Caco-2 (cell line): ENCODE measurements around the gene ABCA4. TPM values are rescaled to one million over a fixed set of nuclear protein-coding genes. Genes with fewer than 3 reads are reported as not detected.

Source experiments
- BruUV-seq: library from RNA; stranded (reverse); fragments of 400-500 nt; replicated peaks from 2 replicates; lab custom pipeline; 2021; lab: Mats Ljungman, UMichigan
- CTCF ChIA-PET: fragments of 300-600 bp; sonication (Branson Sonifier 250); formaldehyde crosslinking; loops from one replicate; lab custom pipeline; 2022; ENCODE audit warnings: antibody characterized with exemption; lab: Charles Lee
- POLR2A ChIA-PET: fragments of 300-600 bp; sonication (Branson Sonifier 250); formaldehyde crosslinking; loops from one replicate; lab custom pipeline; 2022; ENCODE audit warnings: antibody characterized with exemption; lab: Charles Lee
- DNase-seq, 2 experiments: peaks; one replicate each; pipeline versions ENCODE4 v3.0.0 to v3.0.0-alpha.2; 2020 to 2022
- H3K27me3 ChIP-seq: replicated peaks from 2 replicates; pipeline ENCODE4 v1.6.0; 2011; ENCODE audit warnings: low read length; ENCODE audit not compliant: control insufficient read depth, insufficient read depth
- H3K36me3 ChIP-seq: 2 replicates; pipeline ENCODE4 v1.5.1; 2011; ENCODE audit warnings: low read length; ENCODE audit not compliant: control insufficient read depth, insufficient read depth
- H3K4me1 ChIP-seq: fragments of 250-450 bp; sonication (Bioruptor Pico); 2 replicates; pipeline ENCODE4 v1.5.1; 2020; ENCODE audit warnings: mild to moderate bottlenecking
- H3K4me3 ChIP-seq: 2 replicates; pipeline ENCODE4 v1.5.1; 2011; ENCODE audit warnings: low read depth, mild to moderate bottlenecking, control low read depth, low read length
- H3K9me3 ChIP-seq: fragments of 250-450 bp; sonication (Bioruptor Pico); 2 replicates; pipeline ENCODE4 v1.5.1; 2020; ENCODE audit warnings: mild to moderate bottlenecking, moderate library complexity
- H3K27ac Mint-ChIP-seq: one replicate; pipeline ENCODE4 v1.8.0; 2022; ENCODE audit warnings: mixed read lengths; ENCODE audit not compliant: unreplicated experiment
- H3K27me3 Mint-ChIP-seq: one replicate; pipeline ENCODE4 v1.8.0; 2022; ENCODE audit warnings: mixed read lengths; ENCODE audit not compliant: insufficient read depth, unreplicated experiment
- H3K36me3 Mint-ChIP-seq: one replicate; pipeline ENCODE4 v1.8.0; 2022; ENCODE audit warnings: mild to moderate bottlenecking, mixed read lengths; ENCODE audit not compliant: insufficient read depth, unreplicated experiment
- H3K4me1 Mint-ChIP-seq: one replicate; pipeline ENCODE4 v1.8.0; 2022; ENCODE audit warnings: low read depth, mixed read lengths; ENCODE audit not compliant: unreplicated experiment
- H3K4me3 Mint-ChIP-seq: one replicate; pipeline ENCODE4 v1.8.0; 2022; ENCODE audit warnings: mild to moderate bottlenecking, moderate library complexity, mixed read lengths; ENCODE audit not compliant: unreplicated experiment
- H3K9me3 Mint-ChIP-seq: one replicate; pipeline ENCODE4 v1.8.0; 2022; ENCODE audit warnings: mixed read lengths; ENCODE audit not compliant: unreplicated experiment
- CTCF ChIP-seq, 2 experiments: fragments of 200-600 bp in 1 of 2; IDR thresholded peaks; 1 replicate in 1 of 2; 2 replicates in 1 of 2; pipeline versions ENCODE4 v1.5.1 to v1.8.0; 2011 to 2022; ENCODE audit warnings: antibody characterized with exemption in 1 of 2, control low read depth in 1 of 2, inconsistent platforms in 1 of 2, low read depth in 1 of 2, low read length in 1 of 2, mild to moderate bottlenecking in 1 of 2, moderate library complexity in 1 of 2; ENCODE audit not compliant: insufficient read depth in 1 of 2, severe bottlenecking in 1 of 2, unreplicated experiment in 1 of 2
- intact Hi-C: fragments of 100-400 bp; cut with micrococcal nuclease; formaldehyde crosslinking; loops from one replicate; pipeline ENCODE4 v1.10.0; 2022; ENCODE audit not compliant: unreplicated experiment
- total RNA-seq: library from RNA; stranded (reverse); gene quantifications from 2 replicates; pipeline ENCODE4 v1.2.3, GENCODE V29; 2022

Gene ABCA4
- total RNA-seq, 1 experiment from 2014 or later = 1.8 TPM

DNA sequence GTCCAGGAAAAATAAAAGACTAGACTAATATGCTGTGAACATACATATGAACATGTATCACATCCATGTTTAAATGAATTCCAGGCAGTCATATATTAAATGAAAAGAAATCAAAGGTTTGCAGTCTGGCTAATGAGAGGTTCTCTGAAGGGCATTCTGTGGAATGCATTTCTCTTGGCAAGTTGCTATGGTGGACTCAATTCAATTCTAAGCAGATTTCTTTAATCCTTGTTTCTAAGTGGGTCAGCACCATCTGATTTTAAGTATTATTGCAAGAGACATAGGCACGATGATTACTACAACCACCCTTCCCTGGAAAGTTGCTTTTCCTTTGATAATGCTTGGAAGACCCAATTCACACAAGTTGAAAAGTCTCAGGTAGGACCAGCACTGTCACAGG is 23.9 kb upstream of the ABCA4 start:
- ChIA-PET POLR2A (no interaction called here), CTCF (no interaction called here)
- TF ChIP-seq CTCF (IDR thresholded peaks at IDR 0.05; ENCODE audit: insufficient read depth in 1 of 2, low read depth in 1 of 2, low read length in 1 of 2, severe bottlenecking in 1 of 2, unreplicated experiment in 1 of 2) = no peak
- H3K27ac Mint-ChIP-seq = no peak overlapping the region
- no peak overlapping the region for H3K4me3 ChIP-seq
- H3K9me3 ChIP-seq = no peaks in the 10 kb centered on the region
- no peaks in the 10 kb centered on the region for H3K36me3 ChIP-seq
- H3K4me1 Mint-ChIP-seq = no peaks in the 10 kb centered on the region
- H3K27me3 Mint-ChIP-seq = no peaks in the 10 kb centered on the region
- H3K4me3 Mint-ChIP-seq = no peak overlapping the region
- H3K4me1 ChIP-seq = no peaks in the 10 kb centered on the region
- no peaks in the 10 kb centered on the region for H3K36me3 Mint-ChIP-seq
- DNase-seq = no peak
- no peaks in the 10 kb centered on the region for H3K27me3 ChIP-seq
- BruUV-seq = no TSS peak
- no peaks in the 10 kb centered on the region for H3K9me3 Mint-ChIP-seq
- intact Hi-C loops = no loop called here

- intact Hi-C loops = no loop called here
- ChIA-PET POLR2A (no interaction called here), CTCF (no interaction called here)
- Mint-ChIP-seq H3K4me1 (no peaks in the 10 kb centered on the region), H3K9me3 (no peaks in the 10 kb centered on the region), H3K4me3 (no peak overlapping the region), H3K27ac (no peak overlapping the region), H3K36me3 (no peaks in the 10 kb centered on the region), H3K27me3 (no peaks in the 10 kb centered on the region)
- no peak for DNase-seq
- TF ChIP-seq CTCF (IDR thresholded peaks at IDR 0.05; ENCODE audit: insufficient read depth in 1 of 2, low read depth in 1 of 2, low read length in 1 of 2, severe bottlenecking in 1 of 2, unreplicated experiment in 1 of 2) = no peak
- no peaks in the 10 kb centered on the region for H3K27me3 ChIP-seq
- no peaks in the 10 kb centered on the region for H3K4me1 ChIP-seq
- BruUV-seq = no TSS peak
- H3K4me3 ChIP-seq = no peak overlapping the region
- H3K9me3 ChIP-seq = no peaks in the 10 kb centered on the region
- H3K36me3 ChIP-seq = no peaks in the 10 kb centered on the region
These were observed 22.8 kb upstream of the ABCA4 start for GRCh38 chr1:94143809-94144176.

- ChIA-PET POLR2A (no interaction called here), CTCF (no interaction called here)
- Histone ChIP-seq H3K4me3 (no peak overlapping the region), H3K4me1 (no peaks in the 10 kb centered on the region), H3K27me3 (no peaks in the 10 kb centered on the region), H3K36me3 (no peaks in the 10 kb centered on the region), H3K9me3 (no peaks in the 10 kb centered on the region)
- intact Hi-C loops = no loop called here
- H3K27ac Mint-ChIP-seq = no peak overlapping the region
- TF ChIP-seq CTCF (IDR thresholded peaks at IDR 0.05; ENCODE audit: insufficient read depth in 1 of 2, low read depth in 1 of 2, low read length in 1 of 2, severe bottlenecking in 1 of 2, unreplicated experiment in 1 of 2) = no peak
- DNase-seq = no peak
- no peak overlapping the region for H3K4me3 Mint-ChIP-seq
- no peaks in the 10 kb centered on the region for H3K27me3 Mint-ChIP-seq
- H3K9me3 Mint-ChIP-seq = no peaks in the 10 kb centered on the region
- no peaks in the 10 kb centered on the region for H3K36me3 Mint-ChIP-seq
- no peaks in the 10 kb centered on the region for H3K4me1 Mint-ChIP-seq
- no TSS peak for BruUV-seq
These were observed 22.3 kb upstream of the ABCA4 start for GRCh38 chr1:94143173-94143808.
